ENCODE data around the gene DCXR.

Gene DCXR

GRCh38 chr17:82054351-82055022, 17.0 kb upstream of the DCXR start:
- Histone ChIP-seq H3K9me3 (replicated peaks in 1 of 11) (no peaks in the 10 kb centered on the region), H3K27me3 (no peaks in the 10 kb centered on the region), H3K4me2 (no peak overlapping the region; a peak in 1 of 22 replicates), H3K9ac (peak overlapping the region in 4 of 11 experiments; percentile 5 to 94 (median 56); a peak in 3 of 22 replicates), H3K27ac (no peak overlapping the region), H3K4me3 (no peak overlapping the region; a peak in 1 of 20 replicates), H4K20me1 (peaks cover 0 to 86% (median 74%) of the 10 kb centered on the region in 11 experiments; a peak in 20 of 22 replicates), H3K4me1 (peaks cover 32 to 65% (median 45%) of the 10 kb centered on the region in 10 experiments), H3K36me3 (peaks cover 57 to 73% (median 68%) of the 10 kb centered on the region in 11 experiments)
- TF ChIP-seq Cebpa-rat (IDR thresholded peaks at IDR 0.05): no peak

- Histone ChIP-seq H4K20me1 (peaks cover 0 to 78% (median 66%) of the 10 kb centered on the region in 11 experiments; a peak in 20 of 22 replicates), H3K36me3 (peaks cover 53 to 72% (median 68%) of the 10 kb centered on the region in 11 experiments), H3K4me3 (peak overlapping the region in 8 of 10 experiments; percentile 9 to 99 (median 96); a peak in 9 of 20 replicates), H3K9ac (peak overlapping the region; percentile 82 to 94 (median 89); a peak in 18 of 22 replicates), H3K27ac (no peak overlapping the region), H3K27me3 (no peaks in the 10 kb centered on the region), H3K4me2 (peak overlapping the region; percentile 90 to 100 (median 98); a peak in 21 of 22 replicates), H3K9me3 (replicated peaks in 1 of 11) (no peaks in the 10 kb centered on the region), H3K4me1 (peaks cover 29 to 57% (median 38%) of the 10 kb centered on the region in 10 experiments)
- no peak for TF ChIP-seq Cebpa-rat (IDR thresholded peaks at IDR 0.05)
Measured at GRCh38 chr17:82053556-82054263, 16.2 kb upstream of the DCXR start.

GRCh38 chr17:82053130-82053529, 15.6 kb upstream of the DCXR start:
- Histone ChIP-seq H3K4me1 (peaks cover 28 to 53% (median 36%) of the 10 kb centered on the region in 10 experiments), H3K27ac (no peak overlapping the region; a peak in 1 of 22 replicates), H3K9ac (peak overlapping the region; percentile 82 to 94 (median 89); a peak in 21 of 22 replicates), H3K27me3 (no peaks in the 10 kb centered on the region), H3K4me2 (peak overlapping the region; percentile 90 to 100 (median 98)), H3K4me3 (peak overlapping the region; percentile 94 to 99 (median 97); a peak in 18 of 20 replicates), H3K36me3 (peaks cover 47 to 72% (median 68%) of the 10 kb centered on the region in 11 experiments), H4K20me1 (peaks cover 0 to 72% (median 60%) of the 10 kb centered on the region in 11 experiments; a peak in 20 of 22 replicates), H3K9me3 (replicated peaks in 1 of 11) (no peaks in the 10 kb centered on the region)
- no peak for TF ChIP-seq Cebpa-rat (IDR thresholded peaks at IDR 0.05)

DNA sequence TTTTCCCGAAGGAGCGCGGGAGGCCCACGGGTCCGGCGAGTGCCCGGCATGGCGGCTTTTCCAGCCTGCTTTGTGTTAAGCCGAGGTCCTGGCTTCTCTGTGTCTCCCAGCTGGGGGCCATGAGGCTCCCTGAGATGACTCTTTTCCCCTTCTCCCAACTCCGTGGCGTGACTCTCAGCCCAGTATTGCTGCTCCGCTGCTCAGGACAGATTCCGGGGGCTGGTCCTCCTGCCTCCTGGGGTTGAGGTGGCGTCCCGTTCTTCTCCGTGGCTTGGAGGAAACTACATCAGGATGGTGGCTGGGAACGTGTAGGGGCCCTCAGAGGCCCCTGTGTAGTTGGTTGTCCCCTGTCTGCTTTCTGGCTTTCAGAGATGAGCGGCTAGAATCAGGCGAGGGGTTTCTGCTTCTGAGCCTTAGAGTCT, 15.2 kb upstream of the DCXR start:
- Histone ChIP-seq H3K9me3 (replicated peaks in 1 of 11) (no peaks in the 10 kb centered on the region), H3K27me3 (no peaks in the 10 kb centered on the region), H3K4me2 (peak overlapping the region; percentile 90 to 100 (median 98)), H3K4me3 (peak overlapping the region; percentile 94 to 99 (median 97)), H3K9ac (peak overlapping the region; percentile 82 to 94 (median 89)), H3K36me3 (peaks cover 47 to 72% (median 67%) of the 10 kb centered on the region in 11 experiments), H4K20me1 (peaks cover 0 to 67% (median 55%) of the 10 kb centered on the region in 11 experiments; a peak in 20 of 22 replicates), H3K4me1 (peaks cover 28 to 50% (median 36%) of the 10 kb centered on the region in 10 experiments), H3K27ac (peak overlapping the region; percentile 9 to 81 (median 77); a peak in 19 of 22 replicates)
- no peak for TF ChIP-seq Cebpa-rat (IDR thresholded peaks at IDR 0.05)

DNA sequence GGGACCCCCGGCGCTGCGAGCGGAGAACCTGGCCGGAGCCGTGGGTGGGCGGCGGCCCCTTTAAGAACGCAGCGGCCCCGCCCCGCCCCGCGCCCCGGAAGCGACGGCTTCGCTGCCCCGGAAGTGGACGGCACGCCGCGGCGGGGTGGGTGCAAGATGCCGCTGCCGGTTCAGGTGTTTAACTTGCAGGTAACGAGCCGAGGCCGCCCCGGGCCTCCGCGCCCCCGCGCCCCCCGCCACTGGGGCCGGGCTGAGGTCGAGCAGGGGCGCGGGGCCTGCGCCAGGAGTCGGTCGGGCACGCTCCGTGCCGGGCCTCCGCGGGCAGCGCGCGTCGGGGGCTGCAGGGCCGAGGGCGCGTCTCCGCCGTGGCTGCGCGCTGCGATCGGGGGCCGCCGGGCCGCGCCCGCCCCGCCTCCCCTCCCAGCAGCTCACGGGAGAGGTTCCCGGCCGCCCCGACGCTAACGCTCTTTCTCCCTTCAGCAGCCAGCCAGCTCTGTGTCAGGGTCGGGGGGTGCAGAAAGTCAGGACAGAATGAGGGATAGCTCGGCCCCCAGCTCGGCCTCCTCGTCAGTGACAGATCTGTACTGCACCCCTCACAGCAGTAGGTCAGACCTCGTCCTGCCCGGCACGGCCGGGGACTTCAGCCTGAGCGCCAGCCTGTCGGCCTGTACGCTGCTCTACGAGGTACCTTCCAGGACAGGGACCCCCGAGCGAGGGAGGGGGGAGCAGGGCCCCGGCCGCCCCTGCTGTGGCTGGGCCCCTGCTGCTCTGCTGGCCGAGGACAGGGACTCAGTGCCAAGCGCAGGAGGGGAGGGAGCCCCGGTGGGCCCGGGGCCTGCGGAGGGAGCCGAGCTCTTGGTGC, 14.5 kb upstream of the DCXR start, which contains the start of the genes GPS1 and RFNG:
TSS of gene GPS1 (plus strand) at position 123 of the 862 bp plus-strand sequence. CDS start at position 157, 34 bp downstream.
TSS of gene RFNG (minus strand) at position 36 of the 862 bp plus-strand sequence. CDS start 45 bp downstream, outside the sequence.
- H3K27me3 ChIP-seq: no peaks in the 10 kb centered on the region
- H3K9ac ChIP-seq: peak within 1 kb of the TSS; percentile 82 to 94 (median 89)
- peaks cover 0 to 61% (median 49%) of the 10 kb centered on the region in 11 experiments; a peak in 20 of 22 replicates for H4K20me1 ChIP-seq
- H3K4me1 ChIP-seq: peaks cover 28 to 43% (median 34%) of the 10 kb centered on the region in 10 experiments
- peak within 1 kb of the TSS; percentile 92 to 100 (median 99) for H3K4me2 ChIP-seq
- peak within 1 kb of the TSS; percentile 63 to 81 (median 77) for H3K27ac ChIP-seq
- H3K9me3 ChIP-seq (replicated peaks in 1 of 11): no peaks in the 10 kb centered on the region
- peaks cover 41 to 72% (median 67%) of the 10 kb centered on the region in 11 experiments for H3K36me3 ChIP-seq
- no peak for TF ChIP-seq Cebpa-rat (IDR thresholded peaks at IDR 0.05)
- peak within 1 kb of the TSS; percentile 94 to 99 (median 97) for H3K4me3 ChIP-seq

DNA sequence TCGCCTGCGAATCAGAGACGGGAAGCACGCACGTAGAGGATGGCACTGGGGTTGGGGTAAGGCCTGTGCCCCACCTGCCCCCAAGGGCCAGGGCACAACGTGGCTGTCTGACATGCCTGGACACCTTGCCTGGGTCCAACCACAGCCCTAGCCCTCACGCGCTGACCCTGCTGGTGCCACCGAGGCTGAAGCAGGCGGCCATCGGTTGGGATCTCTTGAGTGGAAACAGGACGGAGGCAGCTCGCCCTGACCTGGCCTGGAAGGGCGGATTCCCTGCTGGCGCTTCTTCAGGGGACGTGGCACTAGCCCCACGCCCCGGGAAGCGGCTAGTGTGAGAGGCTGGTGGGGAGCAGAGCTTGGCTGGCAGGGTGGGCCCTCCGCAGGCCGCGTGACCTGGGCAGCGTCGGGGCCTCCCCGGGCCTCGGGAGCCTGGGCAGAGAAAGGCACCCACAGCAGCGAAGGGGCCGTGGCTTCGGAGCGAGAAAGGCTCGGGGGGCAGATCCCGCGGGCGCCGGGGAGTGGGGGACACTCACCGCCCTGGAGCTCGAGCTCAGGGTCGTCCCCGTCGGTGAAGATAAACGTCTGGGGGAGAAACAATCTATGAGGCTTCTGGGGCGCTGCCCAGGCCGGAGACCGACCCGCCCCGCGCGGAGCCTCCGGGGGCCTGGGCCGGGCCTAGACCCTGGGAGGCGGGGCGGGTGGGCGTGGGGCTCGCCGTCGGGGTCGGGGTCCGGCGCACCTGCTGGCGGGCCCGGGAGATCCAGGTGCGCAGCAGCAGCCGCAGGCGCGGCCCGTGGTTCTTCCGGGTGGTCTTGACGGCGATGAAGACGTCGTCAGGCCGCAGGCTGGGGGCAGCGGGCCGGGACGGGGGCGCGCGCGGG, 13.5 kb upstream of the DCXR start:
- H3K36me3 ChIP-seq: peaks cover 31 to 70% (median 60%) of the 10 kb centered on the region in 11 experiments
- H3K27me3 ChIP-seq: no peaks in the 10 kb centered on the region
- peak overlapping the region; percentile 94 to 99 (median 97) for H3K4me3 ChIP-seq
- H3K9ac ChIP-seq: peak overlapping the region; percentile 82 to 94 (median 89)
- peaks cover 0 to 51% (median 39%) of the 10 kb centered on the region in 11 experiments; a peak in 19 of 22 replicates for H4K20me1 ChIP-seq
- H3K9me3 ChIP-seq (replicated peaks in 1 of 11): no peaks in the 10 kb centered on the region
- no peak for TF ChIP-seq Cebpa-rat (IDR thresholded peaks at IDR 0.05)
- H3K4me2 ChIP-seq: peak overlapping the region; percentile 90 to 99 (median 95)
- H3K27ac ChIP-seq: peak overlapping the region in 10 of 11 experiments; percentile 63 to 81 (median 77); a peak in 20 of 22 replicates
- H3K4me1 ChIP-seq: peaks cover 27 to 41% (median 33%) of the 10 kb centered on the region in 10 experiments

GRCh38 chr17:82050152-82050760, 12.8 kb upstream of the DCXR start:
- Histone ChIP-seq H3K4me3 (peak overlapping the region; percentile 94 to 99 (median 97)), H3K27ac (peak overlapping the region in 2 of 11 experiments; percentile 77 to 80; a peak in 2 of 22 replicates), H3K9ac (peak overlapping the region; percentile 82 to 94 (median 89))

More at GRCh38 chr17:82050152-82050760, 12.8 kb upstream of the DCXR start:
- H3K9me3 ChIP-seq (replicated peaks in 1 of 11): no peaks in the 10 kb centered on the region
- H4K20me1 ChIP-seq: peaks cover 0 to 45% (median 33%) of the 10 kb centered on the region in 11 experiments; a peak in 19 of 22 replicates
- H3K4me1 ChIP-seq: peaks cover 27 to 38% (median 33%) of the 10 kb centered on the region in 10 experiments
- H3K4me2 ChIP-seq: peak overlapping the region; percentile 90 to 99 (median 95)
- peaks cover 25 to 64% (median 53%) of the 10 kb centered on the region in 11 experiments for H3K36me3 ChIP-seq
- H3K27me3 ChIP-seq: no peaks in the 10 kb centered on the region
- TF ChIP-seq Cebpa-rat (IDR thresholded peaks at IDR 0.05): no peak
